SK-N-DZ (cell line): ENCODE data around the gene HP. TPM values are rescaled to one million over a fixed set of nuclear protein-coding genes. Genes with fewer than 3 reads are reported as not detected.
"Not testable (repeated sequence)": the region's sequence is repeated elsewhere in the genome, so short reads cannot be mapped to it uniquely, and the experiment has no call there.

Experiments
- DNase-seq: peaks from one replicate; pipeline ENCODE4 v3.0.0-alpha.2; 2015; ENCODE audit warnings: low spot score
- polyA plus RNA-seq, 2 experiments: library from polyadenylated mRNA; depleted of rRNA; stranded (reverse); fragments of >200 nt; gene quantifications; 2 replicates each; pipeline ENCODE4 v1.2.3, GENCODE V29; 2014

The HP gene, protein sequence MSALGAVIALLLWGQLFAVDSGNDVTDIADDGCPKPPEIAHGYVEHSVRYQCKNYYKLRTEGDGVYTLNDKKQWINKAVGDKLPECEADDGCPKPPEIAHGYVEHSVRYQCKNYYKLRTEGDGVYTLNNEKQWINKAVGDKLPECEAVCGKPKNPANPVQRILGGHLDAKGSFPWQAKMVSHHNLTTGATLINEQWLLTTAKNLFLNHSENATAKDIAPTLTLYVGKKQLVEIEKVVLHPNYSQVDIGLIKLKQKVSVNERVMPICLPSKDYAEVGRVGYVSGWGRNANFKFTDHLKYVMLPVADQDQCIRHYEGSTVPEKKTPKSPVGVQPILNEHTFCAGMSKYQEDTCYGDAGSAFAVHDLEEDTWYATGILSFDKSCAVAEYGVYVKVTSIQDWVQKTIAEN
- not detected in 2 replicates for polyA plus RNA-seq (2014; cell fraction: cytosol; rRNA removed)
- polyA plus RNA-seq (2014; cell fraction: nucleus; rRNA removed), result not detected in 2 replicates

DNA sequence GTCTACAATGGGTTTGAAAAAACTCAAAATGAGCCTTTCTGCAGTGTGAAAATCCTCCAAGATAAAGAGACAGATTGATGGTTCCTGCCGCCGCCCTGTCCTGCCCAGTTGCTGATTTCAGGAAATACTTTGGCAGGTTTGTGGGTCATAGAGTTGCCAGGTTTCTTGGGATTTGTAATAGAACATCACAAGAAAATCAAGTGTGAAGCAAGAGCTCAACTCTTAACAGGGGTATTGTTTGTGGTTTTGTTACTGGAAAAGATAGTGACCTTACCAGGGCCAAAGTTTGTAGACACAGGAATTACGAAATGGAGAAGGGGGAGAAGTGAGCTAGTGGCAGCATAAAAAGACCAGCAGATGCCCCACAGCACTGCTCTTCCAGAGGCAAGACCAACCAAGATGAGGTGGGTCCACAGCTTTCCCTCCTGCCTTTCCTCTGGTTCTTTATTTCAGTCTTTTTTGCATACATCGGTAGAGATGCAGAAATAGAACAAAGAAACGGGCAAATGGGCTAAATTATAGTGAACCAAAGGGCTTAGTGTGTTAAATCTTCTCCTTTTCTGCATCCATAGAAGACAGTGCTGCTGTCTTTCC lies at the start of gene HP:
HP (plus strand) TSS at position 252 of the 594 bp plus-strand sequence; CDS start at position 400, 148 bp downstream.
- DNase-seq, result not testable (repeated sequence)

DNA sequence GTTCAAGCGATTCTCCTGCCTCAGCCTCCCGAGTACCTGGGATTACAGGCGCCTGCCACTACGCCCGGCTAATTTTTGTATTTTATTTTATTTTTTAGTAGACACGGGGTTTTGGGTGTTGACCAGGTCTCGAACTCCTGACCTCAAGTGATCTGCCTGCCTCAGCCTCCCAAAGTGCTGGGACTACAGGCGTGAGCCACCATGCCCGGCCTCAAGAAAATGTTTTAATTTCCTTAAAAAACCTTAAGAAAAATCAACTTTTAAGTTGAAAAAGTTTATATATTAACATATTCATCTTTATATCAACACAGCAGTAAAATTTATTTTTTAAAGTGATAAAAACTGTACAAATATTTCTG lies 46.3 kb upstream of the HP start:
- DNase-seq, result not testable (repeated sequence)

DNA sequence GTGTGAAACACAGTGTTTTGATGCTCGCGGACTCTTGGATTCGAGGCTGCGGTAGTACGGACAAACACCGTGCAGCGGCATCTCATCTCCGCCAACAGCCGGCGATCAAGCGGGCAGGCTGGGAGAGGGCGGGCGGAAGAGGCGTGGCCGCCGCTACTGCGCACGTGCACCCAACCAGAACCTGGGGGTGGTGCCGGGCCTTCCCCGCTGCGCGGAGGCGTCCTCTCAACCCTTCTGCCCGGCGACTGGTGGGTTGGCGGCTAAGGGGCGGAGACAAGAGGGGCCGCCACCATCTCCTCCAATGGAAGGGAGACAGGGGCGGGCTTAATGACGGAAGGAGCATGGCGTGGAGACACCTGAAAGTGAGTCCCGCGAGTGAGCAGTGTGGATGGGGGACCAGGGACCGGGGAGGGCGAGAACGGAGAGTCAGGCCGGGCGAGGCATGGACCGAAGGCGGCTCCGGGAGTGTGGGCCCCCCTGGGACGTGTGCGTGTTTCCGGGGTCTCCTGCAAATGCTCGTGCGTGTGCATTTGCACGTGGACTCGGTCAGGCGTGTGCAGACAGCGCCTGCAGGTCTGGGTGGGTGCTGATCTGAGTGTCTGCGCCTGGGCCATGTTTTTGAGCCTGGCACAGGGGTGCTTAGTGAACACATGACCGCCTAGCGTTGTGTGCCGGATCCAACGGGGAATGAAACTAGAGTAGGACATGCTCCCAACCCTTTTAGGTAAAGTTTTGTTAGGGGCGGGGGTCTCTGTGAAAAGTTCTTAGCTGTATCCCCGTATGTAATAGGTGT lies 45.7 kb upstream of the HP start, which contains the start of gene DHODH:
DHODH (plus strand) TSS at position 321 of the 793 bp plus-strand sequence; CDS start at position 342, 21 bp downstream.
- DNase-seq, result peak; percentile 99

DNA sequence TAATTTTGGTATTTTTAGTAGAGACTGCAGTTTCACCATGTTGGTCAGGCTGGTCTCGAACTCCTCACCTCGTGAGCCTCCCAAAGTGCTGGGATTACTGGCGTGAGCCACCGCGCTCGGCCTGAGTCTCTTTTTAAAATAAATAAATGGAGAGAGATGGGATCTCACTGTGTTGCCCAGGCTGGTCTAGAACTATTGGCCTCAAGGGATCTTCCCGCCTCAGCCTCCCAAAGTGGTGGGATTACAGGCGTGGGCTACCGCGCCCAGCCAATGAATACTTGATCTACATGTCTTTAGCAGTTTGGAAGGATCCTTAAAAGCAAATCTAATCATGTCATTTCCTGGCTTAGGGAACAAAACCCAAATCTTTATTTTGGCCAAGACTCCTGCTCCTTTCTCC lies 44.5 kb upstream of the HP start:
- DNase-seq, result no peak

DNA sequence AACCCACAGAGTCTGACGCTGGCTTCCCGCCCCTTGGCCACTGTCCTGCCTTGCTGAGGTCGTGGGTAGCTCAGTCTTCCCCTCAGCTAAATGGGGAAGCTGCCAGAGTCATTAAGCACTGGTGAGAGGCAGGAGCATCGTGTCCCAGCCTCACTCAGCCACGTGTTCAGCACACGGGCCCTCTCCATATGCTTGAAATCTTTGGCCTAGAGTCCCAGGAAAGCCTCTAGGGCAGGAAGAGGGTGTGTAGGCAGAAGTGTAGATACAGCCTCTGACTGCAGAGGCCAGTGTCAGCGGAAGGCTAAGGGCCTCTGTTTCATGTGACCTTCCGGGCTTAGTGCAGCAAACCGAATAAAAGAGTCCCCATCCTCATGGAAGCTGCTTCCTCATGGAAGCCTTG lies 41.7 kb upstream of the HP start:
- DNase-seq, result no peak

DNA sequence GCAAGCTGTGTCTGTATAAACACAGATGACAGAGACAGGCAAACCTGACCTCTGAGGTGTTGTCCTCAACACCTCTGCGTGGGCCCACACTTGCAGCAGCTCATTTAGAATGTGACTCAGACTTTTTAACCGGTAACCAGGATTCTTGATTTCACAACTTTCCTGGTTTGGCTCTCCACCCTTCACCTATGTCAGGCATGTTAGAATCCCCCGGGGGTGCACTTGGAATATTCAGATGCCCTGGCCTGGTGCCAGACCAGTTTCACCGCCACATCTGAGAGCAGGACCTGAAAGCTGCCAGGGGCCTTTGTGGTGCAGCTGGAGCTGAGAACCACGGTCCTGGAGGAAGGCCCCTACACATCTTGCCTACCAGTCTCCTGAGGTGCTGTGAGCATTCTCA lies 40.9 kb upstream of the HP start:
- DNase-seq, result no peak

DNA sequence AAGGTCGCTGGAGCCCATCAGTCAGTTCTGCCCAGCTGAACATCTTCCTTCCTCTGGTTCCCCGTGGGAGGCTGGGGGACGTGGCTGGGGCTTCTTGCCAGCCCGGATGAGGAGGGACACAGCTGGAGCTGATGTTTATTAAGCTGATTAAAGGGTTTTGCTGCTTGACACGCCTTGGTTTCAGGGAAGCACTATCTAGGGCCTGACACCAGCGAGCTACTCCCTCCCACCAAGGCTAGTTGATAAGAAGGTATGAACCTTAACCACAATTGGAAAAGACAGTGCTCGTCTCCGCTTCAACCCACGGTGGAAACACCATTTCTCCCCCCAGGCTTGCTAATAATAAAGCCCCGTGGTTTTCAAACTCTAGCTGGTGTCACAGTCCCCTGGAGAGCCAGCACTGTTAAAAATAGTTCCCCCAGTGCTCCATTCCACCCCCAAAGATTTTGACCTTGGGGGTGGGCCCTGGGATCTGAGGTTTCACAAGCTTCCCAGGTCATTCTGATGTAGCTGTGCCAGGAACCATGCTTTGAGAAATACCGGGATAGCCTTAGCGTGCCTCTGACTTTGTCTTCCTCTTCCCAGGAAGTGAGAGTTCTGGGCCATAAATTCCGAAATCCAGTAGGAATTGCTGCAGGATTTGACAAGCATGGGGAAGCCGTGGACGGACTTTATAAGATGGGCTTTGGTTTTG lies 40.3 kb upstream of the HP start:
- no peak for DNase-seq

DNA sequence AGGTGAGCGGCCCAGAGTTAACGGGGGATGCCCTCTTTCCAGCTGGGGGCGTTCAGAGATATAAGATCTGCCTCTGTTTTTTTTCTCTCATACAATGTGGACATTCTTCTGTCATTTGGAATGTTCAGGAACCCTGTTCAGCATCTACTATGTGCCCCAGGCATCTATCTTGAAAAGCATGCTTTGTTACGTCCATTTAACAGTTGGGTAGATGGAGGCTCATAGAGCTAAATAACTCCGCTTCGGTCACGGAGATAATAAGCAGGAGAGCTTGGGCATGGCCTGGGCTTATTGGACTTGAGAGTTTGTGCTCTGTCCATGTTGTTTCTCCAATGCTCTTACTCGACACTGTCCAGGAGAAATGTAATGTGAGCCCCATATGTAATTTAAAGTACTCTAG lies 39.6 kb upstream of the HP start:
- DNase-seq, result no peak

DNA sequence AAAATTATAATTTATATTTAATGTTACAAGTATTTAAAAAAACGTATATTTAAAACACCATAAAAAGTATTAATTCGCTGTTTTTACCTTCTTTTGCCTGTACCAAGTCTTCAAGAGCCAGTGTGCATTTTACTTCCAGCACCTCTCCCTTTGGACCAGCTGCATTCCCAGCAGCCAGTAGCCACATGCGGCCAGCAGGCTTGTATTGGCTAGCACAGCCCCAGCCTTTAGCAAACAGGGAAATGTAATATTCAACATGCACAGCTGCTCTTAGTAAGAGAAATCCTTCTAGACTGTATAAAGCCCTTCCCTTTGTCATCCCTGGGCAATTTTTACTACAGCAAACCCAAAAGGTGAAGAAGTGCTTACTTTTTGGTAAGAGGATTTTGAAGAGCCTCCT lies 39.2 kb upstream of the HP start:
- no peak for DNase-seq

DNA sequence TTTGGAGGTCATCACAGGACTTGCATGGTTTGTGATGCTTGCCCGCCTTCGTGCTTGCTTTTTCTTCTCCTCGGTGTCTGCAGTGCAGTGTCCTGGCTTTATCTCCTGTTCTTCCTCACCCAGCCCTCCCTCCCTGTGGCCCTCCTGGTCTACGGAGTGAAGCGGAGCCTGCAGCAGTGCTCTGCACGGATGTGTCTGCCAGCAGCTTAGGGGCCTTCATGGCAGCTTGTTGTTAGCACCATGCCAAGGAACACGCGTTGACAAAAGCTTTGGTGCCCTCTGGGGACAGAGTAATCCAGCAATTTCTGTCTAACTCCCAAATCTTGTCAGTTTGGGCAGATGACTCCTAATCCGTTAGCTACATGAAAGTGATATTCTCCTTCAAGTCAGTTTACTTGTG lies 35.8 kb upstream of the HP start:
- no peak for DNase-seq

DNA sequence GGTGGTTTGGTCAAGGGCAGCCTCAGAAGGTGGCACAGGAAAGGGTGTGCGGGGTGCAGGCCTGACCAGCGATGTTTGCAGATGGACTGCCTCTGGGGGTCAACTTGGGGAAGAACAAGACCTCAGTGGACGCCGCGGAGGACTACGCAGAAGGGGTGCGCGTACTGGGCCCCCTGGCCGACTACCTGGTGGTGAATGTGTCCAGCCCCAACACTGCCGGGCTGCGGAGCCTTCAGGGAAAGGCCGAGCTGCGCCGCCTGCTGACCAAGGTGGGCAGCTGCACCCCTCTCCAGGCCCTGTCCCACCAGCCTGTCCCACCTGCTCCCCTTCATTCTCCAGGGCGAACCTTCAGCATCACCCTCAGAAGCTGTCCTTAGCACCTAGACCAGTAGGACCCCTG lies 33.3 kb upstream of the HP start:
- DNase-seq, result no peak

DNA sequence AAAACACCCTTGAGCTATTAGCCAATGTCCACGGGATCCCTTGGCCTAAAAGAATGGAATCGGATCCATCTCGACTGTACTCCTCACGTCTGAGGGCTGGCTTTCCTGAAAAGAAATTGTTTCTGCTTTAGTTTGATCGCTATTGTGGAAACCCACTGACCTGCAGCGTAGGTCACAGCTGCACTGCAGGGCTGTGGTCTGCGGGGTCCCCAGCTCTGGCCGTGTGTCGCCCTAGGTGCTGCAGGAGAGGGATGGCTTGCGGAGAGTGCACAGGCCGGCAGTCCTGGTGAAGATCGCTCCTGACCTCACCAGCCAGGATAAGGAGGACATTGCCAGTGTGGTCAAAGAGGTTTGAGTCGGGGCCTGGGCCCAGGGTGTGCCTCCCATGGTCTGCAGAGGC lies 32.2 kb upstream of the HP start:
- DNase-seq, result no peak

DNA sequence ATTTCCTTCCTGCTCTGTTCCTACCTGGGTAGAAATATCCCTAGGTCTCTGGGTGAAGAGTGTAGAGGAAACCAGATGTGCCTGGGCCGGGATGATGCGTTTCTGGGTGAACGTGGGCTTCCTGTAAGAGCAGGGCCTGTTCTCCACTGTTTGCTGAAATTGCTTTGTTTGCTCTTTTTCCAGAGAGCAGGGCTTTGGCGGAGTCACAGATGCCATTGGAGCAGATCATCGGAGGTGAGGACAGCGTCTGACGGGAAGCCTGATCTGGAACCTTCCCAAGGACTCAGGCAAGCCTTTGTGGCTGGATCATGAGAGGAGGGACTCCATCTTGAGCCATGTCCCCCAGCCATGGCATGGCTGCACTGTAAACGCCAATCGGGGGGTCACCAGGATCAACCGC lies 30.3 kb upstream of the HP start:
- no peak for DNase-seq

DNA sequence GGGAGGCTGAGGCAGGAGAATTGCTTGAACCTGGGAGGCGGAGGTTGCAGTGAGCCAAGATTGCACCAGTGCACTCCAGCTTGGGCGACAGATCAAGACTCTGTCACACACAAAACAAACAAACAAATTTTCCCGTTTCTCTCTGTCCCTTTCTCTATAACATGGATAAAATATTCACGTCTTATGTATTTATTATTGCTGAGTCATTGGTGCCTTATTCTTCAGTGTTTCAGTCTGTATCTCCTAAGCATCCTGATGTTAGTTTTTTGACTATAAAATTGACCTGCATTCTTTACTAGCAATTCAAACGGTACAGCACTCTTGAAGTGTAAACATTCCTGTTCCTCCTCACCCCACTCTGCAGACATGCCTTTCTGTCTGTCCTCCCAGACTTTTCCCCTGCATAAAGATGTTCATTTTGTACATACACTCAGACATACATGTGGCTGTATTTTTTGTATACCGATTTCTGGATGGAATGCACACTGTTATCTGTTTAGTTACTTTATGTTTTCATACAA lies 29.4 kb upstream of the HP start:
- no peak for DNase-seq

DNA sequence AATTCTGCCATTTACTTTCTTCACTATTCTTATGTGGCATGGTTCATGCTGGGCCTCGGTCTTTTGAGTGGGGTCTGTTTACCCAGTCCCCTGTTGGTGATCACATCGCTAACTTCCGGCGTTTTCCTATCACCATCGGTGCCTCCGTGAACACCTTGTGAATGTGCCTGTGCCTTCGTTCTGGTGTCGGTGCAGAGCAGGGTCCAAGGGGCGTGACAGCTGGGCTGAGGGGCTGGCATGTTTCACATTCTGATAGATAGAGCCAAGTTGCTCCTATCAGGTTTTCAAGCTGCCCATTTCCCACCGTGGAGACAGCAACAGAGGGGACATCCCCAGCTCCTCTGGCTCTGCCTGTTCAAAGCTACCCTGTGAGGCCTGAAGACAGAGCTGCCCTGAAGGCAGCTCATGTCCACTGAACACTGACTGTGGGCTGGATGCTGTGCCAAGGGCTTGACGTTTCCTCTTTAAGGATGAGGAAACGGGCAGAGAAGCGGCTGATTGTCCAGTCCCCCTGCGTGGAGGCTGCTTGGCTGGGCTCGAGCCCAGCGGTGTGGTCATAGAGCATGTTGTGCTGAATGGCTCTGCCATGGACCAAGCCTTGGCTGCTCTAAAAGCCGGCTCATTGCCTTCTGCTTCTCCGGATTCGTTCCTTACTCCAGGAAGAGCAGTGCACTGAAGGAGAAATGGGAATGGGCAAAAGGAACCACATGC lies 28.7 kb upstream of the HP start:
- no peak for DNase-seq

DNA sequence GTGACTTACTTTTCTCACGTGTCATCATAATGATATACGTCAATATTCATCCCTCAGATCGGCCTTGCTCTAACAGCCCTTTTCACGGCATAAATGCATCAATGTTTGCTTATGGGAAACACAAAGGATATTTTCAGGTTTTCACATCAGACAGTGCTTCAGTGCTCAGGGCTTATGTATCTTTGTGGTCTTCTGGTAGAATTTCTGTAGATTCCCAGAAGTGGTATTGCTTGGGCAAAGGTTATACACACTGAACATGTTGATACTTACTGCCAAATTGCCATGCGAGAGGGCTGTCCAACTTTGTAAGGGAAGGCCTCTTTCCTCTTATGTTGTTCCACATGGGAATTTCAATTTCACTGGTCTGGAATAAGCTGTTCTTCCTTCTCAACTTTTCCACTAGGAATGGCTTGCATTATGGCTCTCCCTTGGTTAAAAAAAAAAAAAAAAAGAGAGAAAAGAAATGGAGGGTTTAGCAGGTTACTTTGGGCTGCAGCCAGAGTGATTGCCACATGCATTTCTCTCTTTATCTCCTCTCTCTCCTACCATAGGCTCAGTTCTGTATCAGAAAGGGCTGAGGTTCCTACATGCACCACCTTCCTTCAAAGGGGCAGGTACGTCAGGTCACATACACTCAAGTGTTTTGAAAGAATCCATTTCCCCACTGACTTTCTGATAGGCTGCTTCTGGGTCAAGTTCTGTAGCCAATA lies 26.5 kb upstream of the HP start:
- no peak for DNase-seq

DNA sequence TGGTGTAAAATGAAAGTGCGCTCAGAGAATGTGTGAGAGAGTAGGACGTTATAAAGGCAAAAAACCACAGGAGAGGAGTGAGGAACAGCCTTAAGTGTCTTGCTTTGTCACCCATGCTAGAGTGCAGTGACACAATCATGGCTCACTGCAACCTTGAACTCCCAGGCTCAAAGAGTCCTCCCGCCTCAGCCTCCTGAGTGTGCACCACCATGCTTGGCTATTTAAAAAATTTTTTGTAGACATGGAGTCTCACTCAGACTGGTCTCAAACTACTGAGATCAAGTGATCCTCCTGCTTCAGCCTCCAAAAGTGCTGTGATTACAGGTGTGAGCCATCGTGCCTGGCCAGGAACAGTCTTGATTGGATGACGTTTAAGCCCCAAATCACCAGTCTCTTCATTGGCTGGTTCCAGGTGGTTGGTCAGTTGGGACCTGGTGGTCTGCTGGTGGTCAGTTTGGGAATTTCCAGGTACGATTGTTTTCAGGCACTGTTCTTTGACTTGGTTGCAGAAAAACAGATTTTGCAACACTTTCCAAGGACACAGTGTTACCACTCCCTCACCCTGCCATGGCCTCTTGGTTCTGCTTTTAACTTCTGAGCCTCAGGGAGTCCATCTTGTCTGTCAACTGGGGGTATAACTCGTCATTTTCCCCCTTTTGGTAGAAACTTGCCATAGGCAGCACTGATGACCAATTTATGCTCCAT lies 24.6 kb upstream of the HP start:
- no peak for DNase-seq

DNA sequence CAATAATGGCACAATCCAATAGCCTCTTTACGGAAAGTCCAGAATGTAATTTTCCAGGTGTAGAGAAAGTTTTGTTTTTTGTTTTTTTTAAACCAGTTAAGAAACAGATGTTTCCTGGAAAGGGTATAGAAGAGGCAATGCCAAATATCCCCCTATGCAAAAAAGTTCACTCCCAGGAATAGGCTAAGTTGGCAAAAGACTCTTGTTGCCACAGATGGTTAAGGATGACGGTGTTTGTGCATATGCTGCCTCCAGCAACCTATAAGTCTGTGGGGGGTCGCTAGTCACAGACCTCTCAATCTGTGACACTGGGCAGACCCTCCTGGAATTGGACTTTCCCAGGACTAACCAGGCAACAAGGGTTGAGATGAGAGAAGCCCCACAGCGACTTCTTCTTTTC lies 20.9 kb upstream of the HP start:
- no peak for DNase-seq

DNA sequence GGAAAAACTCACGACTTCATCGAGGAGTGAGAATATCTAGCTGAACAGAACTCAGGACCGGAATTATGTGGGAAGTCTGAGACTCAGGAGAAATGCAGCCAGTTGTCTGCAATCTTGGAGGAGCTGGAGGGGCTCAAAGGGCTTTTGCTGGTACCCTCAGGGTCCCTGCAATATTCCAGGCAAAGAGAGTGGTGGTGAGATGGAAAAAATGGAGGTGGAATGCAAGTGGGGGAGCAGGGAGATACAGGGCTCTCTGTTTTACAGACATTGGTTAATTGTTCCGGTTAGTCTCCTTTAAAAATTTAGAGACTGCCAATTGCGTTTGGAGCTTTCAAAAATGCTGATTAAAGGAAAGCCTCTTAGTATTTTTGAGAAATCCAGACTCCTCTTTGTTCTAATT lies 18.2 kb upstream of the HP start:
- DNase-seq, result peak; percentile 52
